Fibroblast of lung (primary cell): ENCODE results near the gene NPEPL1. TPM values are rescaled to one million over a fixed set of nuclear protein-coding genes. Genes with fewer than 3 reads are reported as not detected.

Experiments
- DNase-seq, 2 donors: peaks; one replicate each; pipeline versions ENCODE4 v3.0.0 to v3.0.0-alpha.2; 2010; ENCODE audit warnings: low read depth in 2 of 2
- H2AFZ ChIP-seq: 2 replicates; pipeline ENCODE4 v1.5.1; 2012; ENCODE audit warnings: low read length, control low read depth, inconsistent platforms
- H3K27ac ChIP-seq: 2 replicates; pipeline ENCODE4 v1.5.1; 2011; ENCODE audit warnings: low read length, control low read depth; ENCODE audit not compliant: insufficient read depth
- H3K27me3 ChIP-seq: 2 replicates; pipeline ENCODE4 v1.5.1; 2011; ENCODE audit warnings: mild to moderate bottlenecking, low read length; ENCODE audit not compliant: control insufficient read depth, insufficient read depth
- H3K36me3 ChIP-seq: 2 replicates; pipeline ENCODE4 v1.5.1; 2011; ENCODE audit warnings: low read length; ENCODE audit not compliant: control insufficient read depth, insufficient read depth
- H3K4me1 ChIP-seq: 2 replicates; pipeline ENCODE4 v1.5.1; 2011; ENCODE audit warnings: low read length; ENCODE audit not compliant: control insufficient read depth, insufficient read depth; ENCODE audit errors: extremely low read depth
- H3K4me2 ChIP-seq: 2 replicates; pipeline ENCODE4 v1.5.1; 2011; ENCODE audit warnings: low read length, control low read depth; ENCODE audit not compliant: insufficient read depth; ENCODE audit errors: extremely low read depth
- H3K4me3 ChIP-seq, 4 experiments: fragments of 200-600 bp in 1 of 4; sonication (generic) in 1 of 4; replicated peaks in 1 of 4; 2 replicates each; pipeline ENCODE4 v1.5.1; 2011 to 2016; ENCODE audit warnings: low read length in 4 of 4, low read depth in 3 of 4, mild to moderate bottlenecking in 3 of 4, control low read depth in 2 of 4, inconsistent platforms in 1 of 4, mixed read lengths in 1 of 4; ENCODE audit not compliant: insufficient read depth in 1 of 4; ENCODE audit errors: control extremely low read depth in 1 of 4
- H3K79me2 ChIP-seq: 2 replicates; pipeline ENCODE4 v1.5.1; 2012; ENCODE audit warnings: mild to moderate bottlenecking, low read length, inconsistent platforms; ENCODE audit not compliant: control insufficient read depth, insufficient read depth
- H3K9ac ChIP-seq: 2 replicates; pipeline ENCODE4 v1.5.1; 2011; ENCODE audit warnings: mild to moderate bottlenecking, low read length, control low read depth; ENCODE audit not compliant: insufficient read depth
- H3K9me3 ChIP-seq: 2 replicates; pipeline ENCODE4 v1.5.1; 2012; ENCODE audit warnings: low read depth, low read length; ENCODE audit not compliant: control insufficient read depth, insufficient read depth
- H4K20me1 ChIP-seq: 2 replicates; pipeline ENCODE4 v1.5.1; 2011; ENCODE audit warnings: low read length; ENCODE audit not compliant: control insufficient read depth, insufficient read depth; ENCODE audit errors: extremely low read depth
- CTCF ChIP-seq, 2 donors: IDR thresholded peaks in 1 of 2; conservative IDR thresholded peaks in 1 of 2; 1 replicate in 1 of 2; 2 replicates in 1 of 2; pipeline ENCODE4 v1.5.1; 2011 to 2012; ENCODE audit warnings: low read length in 2 of 2, control low read depth in 1 of 2, inconsistent platforms in 1 of 2, low read depth in 1 of 2, mild to moderate bottlenecking in 1 of 2
- EZH2 ChIP-seq: IDR thresholded peaks from 2 replicates; pipeline ENCODE4 v1.5.1; 2012; ENCODE audit warnings: low read length, control low read depth, mild to moderate bottlenecking; ENCODE audit errors: missing control alignments
- polyA plus RNA-seq, 2 donors: library from polyadenylated mRNA; depleted of rRNA in 1 of 2; stranded (reverse) in 1 of 2; unstranded in 1 of 2; fragments of >200 nt; gene quantifications; 2 replicates each; pipeline ENCODE4 v1.2.1, GENCODE V29; 2011 to 2012; ENCODE audit warnings: missing spikeins in 1 of 2
- total RNA-seq: library from RNA; depleted of rRNA; stranded (reverse); fragments of >200 nt; gene quantifications from 2 replicates; pipeline ENCODE4 v1.2.1, GENCODE V29; 2014

The NPEPL1 gene
- total and polyA plus RNA-seq, 2 donors (not counting 1 experiment from before 2014, with no cell fraction given): 2.9 to 24.6 TPM

GRCh38 chr20:58706150-58706892, 13.7 kb downstream of the NPEPL1 start:
- no peak overlapping the region for H2AFZ ChIP-seq
- no peaks in the 10 kb centered on the region for H3K27me3 ChIP-seq
- peaks cover 7% of the 10 kb centered on the region for H3K36me3 ChIP-seq
- no peak overlapping the region for H3K27ac ChIP-seq
- no peak for DNase-seq
- TF ChIP-seq EZH2 (no peak), CTCF (conservative IDR thresholded peaks at IDR 0.05 in 1 of 2, IDR thresholded peaks at IDR 0.05 in 1 of 2; ENCODE audit: low read depth in 1 of 2, low read length in 2 of 2) (no peak)
- no peaks in the 10 kb centered on the region for H4K20me1 ChIP-seq
- no peaks in the 10 kb centered on the region for H3K79me2 ChIP-seq
- H3K4me2 ChIP-seq: no peak overlapping the region
- H3K9ac ChIP-seq: no peak overlapping the region
- no peak overlapping the region for H3K4me3 ChIP-seq
- H3K4me1 ChIP-seq: no peaks in the 10 kb centered on the region
- H3K9me3 ChIP-seq: no peaks in the 10 kb centered on the region

GRCh38 chr20:58706975-58707681, 14.5 kb downstream of the NPEPL1 start:
- Histone ChIP-seq H3K27ac (no peak overlapping the region), H3K4me1 (no peaks in the 10 kb centered on the region), H3K79me2 (no peaks in the 10 kb centered on the region), H2AFZ (no peak overlapping the region), H4K20me1 (no peaks in the 10 kb centered on the region), H3K9ac (no peak overlapping the region), H3K4me3 (no peak overlapping the region), H3K36me3 (peaks cover 4% of the 10 kb centered on the region), H3K27me3 (no peaks in the 10 kb centered on the region), H3K4me2 (no peak overlapping the region), H3K9me3 (no peaks in the 10 kb centered on the region)
- no peak for DNase-seq
- TF ChIP-seq CTCF (conservative IDR thresholded peaks at IDR 0.05 in 1 of 2, IDR thresholded peaks at IDR 0.05 in 1 of 2; ENCODE audit: low read depth in 1 of 2, low read length in 2 of 2) (no peak), EZH2 (no peak)

GRCh38 chr20:58707770-58708169, 15.2 kb downstream of the NPEPL1 start:
- H3K27ac ChIP-seq: no peak overlapping the region
- H3K4me3 ChIP-seq: no peak overlapping the region
- no peak overlapping the region for H3K9ac ChIP-seq
- TF ChIP-seq EZH2 (no peak), CTCF (conservative IDR thresholded peaks at IDR 0.05 in 1 of 2, IDR thresholded peaks at IDR 0.05 in 1 of 2; ENCODE audit: low read depth in 1 of 2, low read length in 2 of 2) (no peak)
- no peaks in the 10 kb centered on the region for H3K4me1 ChIP-seq
- no peak overlapping the region for H2AFZ ChIP-seq
- no peaks in the 10 kb centered on the region for H3K79me2 ChIP-seq
- H3K9me3 ChIP-seq: no peaks in the 10 kb centered on the region
- peaks cover 4% of the 10 kb centered on the region for H3K36me3 ChIP-seq
- no peak for DNase-seq
- no peak overlapping the region for H3K4me2 ChIP-seq
- no peaks in the 10 kb centered on the region for H3K27me3 ChIP-seq
- H4K20me1 ChIP-seq: no peaks in the 10 kb centered on the region
